SK-N-SH treated with all-trans-retinoic acid at 6 μM for 48 hours (cell line): ENCODE results near the gene TOMM20.
"Not testable (repeated sequence)": the region's sequence is repeated elsewhere in the genome, so short reads cannot be mapped to it uniquely, and the experiment has no call there.

Source experiments
- ARNTL ChIP-seq: fragments of 450-650 bp; formaldehyde crosslinking; IDR thresholded peaks from 2 replicates; pipeline ENCODE4 v1.5.0; 2020; ENCODE audit warnings: low read depth, mild to moderate bottlenecking, moderate library complexity, borderline replicate concordance
- BACH2 ChIP-seq: fragments of 250-450 bp; sonication (Bioruptor Pico); IDR thresholded peaks from 2 replicates; pipeline ENCODE4 v1.9.0; 2021; ENCODE audit warnings: mild to moderate bottlenecking, borderline replicate concordance
- ESRRG ChIP-seq: fragments of 250-450 bp; sonication (Bioruptor Pico); IDR thresholded peaks from 2 replicates; pipeline ENCODE4 v1.6.1; 2021; ENCODE audit warnings: mild to moderate bottlenecking
- GLIS3 ChIP-seq: fragments of 250-450 bp; sonication (Bioruptor Pico); IDR thresholded peaks from 2 replicates; pipeline ENCODE4 v1.5.0; 2020; ENCODE audit warnings: mild to moderate bottlenecking, moderate library complexity
- ISL1 ChIP-seq: fragments of 250-450 bp; sonication (Bioruptor Pico); IDR thresholded peaks from 2 replicates; pipeline ENCODE4 v2.1.2; 2022; ENCODE audit warnings: mild to moderate bottlenecking, moderate library complexity
- RARB ChIP-seq: fragments of 250-450 bp; sonication (Bioruptor Pico); IDR thresholded peaks from 2 replicates; pipeline ENCODE4 v1.8.0; 2021; ENCODE audit warnings: mild to moderate bottlenecking, moderate library complexity
- ZNF8 ChIP-seq: fragments of 450-650 bp; formaldehyde crosslinking; IDR thresholded peaks from 2 replicates; pipeline ENCODE4 v1.5.0; 2020; ENCODE audit warnings: mild to moderate bottlenecking, moderate library complexity
- TF ChIP-seq, protein P1 (sequence below): fragments of 250-450 bp; sonication (Bioruptor Pico); IDR thresholded peaks from 2 replicates; pipeline ENCODE4 v1.5.0; 2020; ENCODE audit warnings: mild to moderate bottlenecking, moderate library complexity
- TF ChIP-seq, protein P2 (sequence below): fragments of 250-450 bp; sonication (Bioruptor Pico); IDR thresholded peaks from 2 replicates; pipeline ENCODE4 v1.8.0; 2021; ENCODE audit warnings: low read depth, mild to moderate bottlenecking, moderate library complexity, borderline replicate concordance

DNA sequence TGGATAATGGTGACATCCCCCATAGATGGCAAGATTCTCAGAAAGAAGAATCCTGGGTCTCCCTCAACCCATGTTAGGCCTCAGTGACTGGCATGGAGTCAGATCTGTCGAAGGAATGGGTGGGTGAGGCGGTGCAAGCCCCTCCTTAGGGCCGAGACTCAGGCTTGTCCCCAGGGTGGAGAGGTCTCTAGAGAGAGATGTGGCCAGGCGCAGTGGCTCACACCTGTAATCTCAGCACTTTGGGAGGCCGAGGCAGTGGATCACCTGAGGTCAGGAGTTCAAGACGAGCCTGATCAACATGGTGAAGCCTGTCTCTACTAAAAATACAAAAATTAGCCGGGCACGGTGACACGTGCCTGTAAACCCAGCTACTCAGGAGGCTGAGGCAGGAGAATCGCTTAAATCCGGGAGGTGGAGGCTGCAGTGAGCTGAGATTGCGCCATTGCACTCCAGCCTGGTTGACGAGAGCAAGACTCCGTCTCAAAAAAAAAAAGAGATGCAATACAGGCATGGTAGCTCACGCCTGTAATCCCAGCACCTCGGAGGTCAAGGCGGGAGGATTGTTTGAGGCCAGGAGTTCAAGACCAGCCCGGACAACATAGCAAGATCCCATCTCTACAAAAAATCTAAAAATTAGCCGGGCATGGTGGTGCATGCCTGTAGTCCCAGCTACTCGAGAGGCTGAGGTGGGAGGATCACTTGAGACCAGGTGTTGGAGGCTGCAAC, 37.2 kb downstream of the TOMM20 start:
- TF ChIP-seq ZNF8 (CRISPR knock-in tag); BACH2 (CRISPR knock-in tag); RARB (CRISPR knock-in tag); ISL1 (CRISPR knock-in tag); ARNTL (CRISPR knock-in tag); ESRRG (CRISPR knock-in tag); GLIS3: not testable (repeated sequence)
- TF ChIP-seq, protein P1, sequence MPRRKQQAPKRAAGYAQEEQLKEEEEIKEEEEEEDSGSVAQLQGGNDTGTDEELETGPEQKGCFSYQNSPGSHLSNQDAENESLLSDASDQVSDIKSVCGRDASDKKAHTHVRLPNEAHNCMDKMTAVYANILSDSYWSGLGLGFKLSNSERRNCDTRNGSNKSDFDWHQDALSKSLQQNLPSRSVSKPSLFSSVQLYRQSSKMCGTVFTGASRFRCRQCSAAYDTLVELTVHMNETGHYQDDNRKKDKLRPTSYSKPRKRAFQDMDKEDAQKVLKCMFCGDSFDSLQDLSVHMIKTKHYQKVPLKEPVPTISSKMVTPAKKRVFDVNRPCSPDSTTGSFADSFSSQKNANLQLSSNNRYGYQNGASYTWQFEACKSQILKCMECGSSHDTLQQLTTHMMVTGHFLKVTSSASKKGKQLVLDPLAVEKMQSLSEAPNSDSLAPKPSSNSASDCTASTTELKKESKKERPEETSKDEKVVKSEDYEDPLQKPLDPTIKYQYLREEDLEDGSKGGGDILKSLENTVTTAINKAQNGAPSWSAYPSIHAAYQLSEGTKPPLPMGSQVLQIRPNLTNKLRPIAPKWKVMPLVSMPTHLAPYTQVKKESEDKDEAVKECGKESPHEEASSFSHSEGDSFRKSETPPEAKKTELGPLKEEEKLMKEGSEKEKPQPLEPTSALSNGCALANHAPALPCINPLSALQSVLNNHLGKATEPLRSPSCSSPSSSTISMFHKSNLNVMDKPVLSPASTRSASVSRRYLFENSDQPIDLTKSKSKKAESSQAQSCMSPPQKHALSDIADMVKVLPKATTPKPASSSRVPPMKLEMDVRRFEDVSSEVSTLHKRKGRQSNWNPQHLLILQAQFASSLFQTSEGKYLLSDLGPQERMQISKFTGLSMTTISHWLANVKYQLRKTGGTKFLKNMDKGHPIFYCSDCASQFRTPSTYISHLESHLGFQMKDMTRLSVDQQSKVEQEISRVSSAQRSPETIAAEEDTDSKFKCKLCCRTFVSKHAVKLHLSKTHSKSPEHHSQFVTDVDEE (CRISPR knock-in tag) = not testable (repeated sequence)
- TF ChIP-seq, protein P2, sequence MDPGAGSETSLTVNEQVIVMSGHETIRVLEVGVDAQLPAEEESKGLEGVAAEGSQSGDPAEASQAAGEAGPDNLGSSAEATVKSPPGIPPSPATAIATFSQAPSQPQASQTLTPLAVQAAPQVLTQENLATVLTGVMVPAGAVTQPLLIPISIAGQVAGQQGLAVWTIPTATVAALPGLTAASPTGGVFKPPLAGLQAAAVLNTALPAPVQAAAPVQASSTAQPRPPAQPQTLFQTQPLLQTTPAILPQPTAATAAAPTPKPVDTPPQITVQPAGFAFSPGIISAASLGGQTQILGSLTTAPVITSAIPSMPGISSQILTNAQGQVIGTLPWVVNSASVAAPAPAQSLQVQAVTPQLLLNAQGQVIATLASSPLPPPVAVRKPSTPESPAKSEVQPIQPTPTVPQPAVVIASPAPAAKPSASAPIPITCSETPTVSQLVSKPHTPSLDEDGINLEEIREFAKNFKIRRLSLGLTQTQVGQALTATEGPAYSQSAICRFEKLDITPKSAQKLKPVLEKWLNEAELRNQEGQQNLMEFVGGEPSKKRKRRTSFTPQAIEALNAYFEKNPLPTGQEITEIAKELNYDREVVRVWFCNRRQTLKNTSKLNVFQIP (CRISPR knock-in tag) = not testable (repeated sequence)
